Neural progenitor cell (in vitro differentiated cells): ENCODE results near the gene MAP4K3. TPM values are rescaled to one million over a fixed set of nuclear protein-coding genes. Genes with fewer than 3 reads are reported as not detected.
A peak's percentile ranks its signal among the peaks of the same experiment; 100 is the strongest.

Experiments
- DNase-seq: peaks from one replicate; pipeline ENCODE4 v3.0.0-alpha.2; 2016; ENCODE audit warnings: low spot score
- H2AFZ ChIP-seq: fragments of 200-600 bp; sonication (generic); replicated peaks from 2 replicates; pipeline ENCODE4 v1.6.1; 2016; ENCODE audit warnings: antibody characterized with exemption
- H3F3A ChIP-seq: fragments of 200-600 bp; sonication (generic); 2 replicates; pipeline ENCODE4 v1.6.1; 2016; ENCODE audit warnings: antibody characterized with exemption, low read depth
- H3K27ac ChIP-seq: fragments of 200-600 bp; sonication (generic); 2 replicates; pipeline ENCODE4 v1.5.1; 2016; ENCODE audit warnings: mild to moderate bottlenecking
- H3K27me3 ChIP-seq: fragments of 200-600 bp; sonication (generic); 2 replicates; pipeline ENCODE4 v1.6.1; 2016; ENCODE audit warnings: mild to moderate bottlenecking, moderate library complexity
- H3K36me3 ChIP-seq: fragments of 200-600 bp; sonication (generic); 2 replicates; pipeline ENCODE4 v1.5.1; 2016
- H3K4me1 ChIP-seq: fragments of 200-600 bp; sonication (generic); 2 replicates; pipeline ENCODE4 v1.6.1; 2016; ENCODE audit warnings: mixed run types
- H3K4me2 ChIP-seq: fragments of 200-600 bp; sonication (generic); 2 replicates; pipeline ENCODE4 v1.6.1; 2016
- H3K4me3 ChIP-seq: fragments of 200-600 bp; sonication (generic); 2 replicates; pipeline ENCODE4 v1.5.1; 2016
- H3K79me2 ChIP-seq: fragments of 200-600 bp; sonication (generic); 2 replicates; pipeline ENCODE4 v1.6.1; 2016; ENCODE audit warnings: low read depth
- H3K9ac ChIP-seq: fragments of 200-600 bp; sonication (generic); 2 replicates; pipeline ENCODE4 v1.6.1; 2016
- H3K9me3 ChIP-seq: fragments of 200-600 bp; sonication (generic); 2 replicates; pipeline ENCODE4 v1.5.1; 2016; ENCODE audit warnings: low read depth
- H4K20me1 ChIP-seq: fragments of 200-600 bp; sonication (generic); 2 replicates; pipeline ENCODE4 v1.6.1; 2016; ENCODE audit warnings: low read depth
- H3K27ac Mint-ChIP-seq: 3 replicates; pipeline ENCODE4 v1.8.0; 2021; ENCODE audit warnings: mixed read lengths
- H3K27me3 Mint-ChIP-seq: 2 replicates; pipeline ENCODE4 v1.8.0; 2022; ENCODE audit warnings: low read depth, mild to moderate bottlenecking, inconsistent platforms, moderate library complexity, mixed read lengths; ENCODE audit not compliant: insufficient read depth
- H3K36me3 Mint-ChIP-seq: 3 replicates; pipeline ENCODE4 v1.8.0; 2021; ENCODE audit warnings: mixed read lengths
- H3K4me1 Mint-ChIP-seq: 3 replicates; pipeline ENCODE4 v1.8.0; 2021; ENCODE audit warnings: mixed read lengths
- H3K4me3 Mint-ChIP-seq: 3 replicates; pipeline ENCODE4 v1.8.0; 2021; ENCODE audit warnings: mild to moderate bottlenecking, moderate library complexity, mixed read lengths
- H3K9me3 Mint-ChIP-seq: 3 replicates; pipeline ENCODE4 v1.8.0; 2020; ENCODE audit warnings: mixed read lengths
- EZH2 ChIP-seq: fragments of 200-600 bp; sonication (generic); IDR thresholded peaks from 2 replicates; pipeline ENCODE4 v1.6.1; 2017; ENCODE audit warnings: antibody characterized with exemption, mild to moderate bottlenecking, moderate library complexity
- EZH2phosphoT487 ChIP-seq: fragments of 200-600 bp; sonication (generic); IDR thresholded peaks from 2 replicates; pipeline ENCODE4 v1.6.1; 2017; ENCODE audit warnings: antibody characterized with exemption
- total RNA-seq: library from RNA; depleted of rRNA; stranded (reverse); fragments of >200 nt; gene quantifications from 2 replicates; pipeline ENCODE4 v1.2.3, GENCODE V29; 2015; ENCODE audit warnings: low replicate concordance
- TF ChIP-seq, protein P1 (sequence below): fragments of 200-600 bp; sonication (generic); IDR thresholded peaks from 2 replicates; pipeline ENCODE4 v1.5.1; 2017; ENCODE audit warnings: antibody characterized with exemption, mild to moderate bottlenecking

MAP4K3 gene
- total RNA-seq, 1 donor from 2014 or later = 79.5 TPM

- H3K9me3 Mint-ChIP-seq = no peaks in the 10 kb centered on the region
- no peak overlapping the region for H3K4me3 ChIP-seq
- H2AFZ ChIP-seq = no peak overlapping the region
- peak; percentile 51 for DNase-seq
- H3K27ac ChIP-seq = no peak overlapping the region
- H3K36me3 Mint-ChIP-seq = peaks cover 2% of the 10 kb centered on the region
- peaks cover 25% of the 10 kb centered on the region for H3K4me1 Mint-ChIP-seq
- H3K36me3 ChIP-seq = no peaks in the 10 kb centered on the region
- peaks cover 16% of the 10 kb centered on the region for H3F3A ChIP-seq
- H3K4me3 Mint-ChIP-seq = no peak overlapping the region
- no peak overlapping the region for H3K9ac ChIP-seq
- no peaks in the 10 kb centered on the region for H3K79me2 ChIP-seq
- no peaks in the 10 kb centered on the region for H4K20me1 ChIP-seq
- peaks cover 25% of the 10 kb centered on the region for H3K4me1 ChIP-seq
- peak overlapping the region; percentile 17 for H3K4me2 ChIP-seq
- TF ChIP-seq EZH2 = no peak
- TF ChIP-seq, protein P1, sequence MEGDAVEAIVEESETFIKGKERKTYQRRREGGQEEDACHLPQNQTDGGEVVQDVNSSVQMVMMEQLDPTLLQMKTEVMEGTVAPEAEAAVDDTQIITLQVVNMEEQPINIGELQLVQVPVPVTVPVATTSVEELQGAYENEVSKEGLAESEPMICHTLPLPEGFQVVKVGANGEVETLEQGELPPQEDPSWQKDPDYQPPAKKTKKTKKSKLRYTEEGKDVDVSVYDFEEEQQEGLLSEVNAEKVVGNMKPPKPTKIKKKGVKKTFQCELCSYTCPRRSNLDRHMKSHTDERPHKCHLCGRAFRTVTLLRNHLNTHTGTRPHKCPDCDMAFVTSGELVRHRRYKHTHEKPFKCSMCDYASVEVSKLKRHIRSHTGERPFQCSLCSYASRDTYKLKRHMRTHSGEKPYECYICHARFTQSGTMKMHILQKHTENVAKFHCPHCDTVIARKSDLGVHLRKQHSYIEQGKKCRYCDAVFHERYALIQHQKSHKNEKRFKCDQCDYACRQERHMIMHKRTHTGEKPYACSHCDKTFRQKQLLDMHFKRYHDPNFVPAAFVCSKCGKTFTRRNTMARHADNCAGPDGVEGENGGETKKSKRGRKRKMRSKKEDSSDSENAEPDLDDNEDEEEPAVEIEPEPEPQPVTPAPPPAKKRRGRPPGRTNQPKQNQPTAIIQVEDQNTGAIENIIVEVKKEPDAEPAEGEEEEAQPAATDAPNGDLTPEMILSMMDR = no peak
- no peak for TF ChIP-seq EZH2phosphoT487
- no peaks in the 10 kb centered on the region for H3K9me3 ChIP-seq
- no peaks in the 10 kb centered on the region for H3K27me3 ChIP-seq
- no peak overlapping the region for H3K27ac Mint-ChIP-seq
- H3K27me3 Mint-ChIP-seq = peaks cover 5% of the 10 kb centered on the region
Observed at GRCh38 chr2:39484206-39484605, 47.1 kb upstream of the MAP4K3 start.

GRCh38 chr2:39483534-39483933 lies 46.4 kb upstream of the MAP4K3 start:
- H3K4me3 Mint-ChIP-seq = no peak overlapping the region
- no peaks in the 10 kb centered on the region for H3K9me3 Mint-ChIP-seq
- Histone ChIP-seq H2AFZ (no peak overlapping the region), H3K36me3 (no peaks in the 10 kb centered on the region), H3K27me3 (no peaks in the 10 kb centered on the region), H3K4me3 (no peak overlapping the region), H4K20me1 (no peaks in the 10 kb centered on the region), H3K79me2 (no peaks in the 10 kb centered on the region), H3K27ac (no peak overlapping the region), H3K4me2 (no peak overlapping the region), H3K9me3 (no peaks in the 10 kb centered on the region), H3K9ac (no peak overlapping the region), H3K4me1 (peaks cover 25% of the 10 kb centered on the region), H3F3A (peaks cover 16% of the 10 kb centered on the region)
- no peak for DNase-seq
- no peaks in the 10 kb centered on the region for H3K36me3 Mint-ChIP-seq
- TF ChIP-seq, protein P1 = no peak
- TF ChIP-seq EZH2phosphoT487 (no peak), EZH2 (no peak)
- H3K27ac Mint-ChIP-seq = no peak overlapping the region
- peaks cover 25% of the 10 kb centered on the region for H3K4me1 Mint-ChIP-seq
- peaks cover 5% of the 10 kb centered on the region for H3K27me3 Mint-ChIP-seq

- H3K4me1 ChIP-seq = peaks cover 16% of the 10 kb centered on the region
- H4K20me1 ChIP-seq = no peaks in the 10 kb centered on the region
- no peak overlapping the region for H3K9ac ChIP-seq
- H3F3A ChIP-seq = peaks cover 16% of the 10 kb centered on the region
- peaks cover 5% of the 10 kb centered on the region for H3K27me3 Mint-ChIP-seq
- DNase-seq = no peak
- H3K27me3 ChIP-seq = no peaks in the 10 kb centered on the region
- peaks cover 17% of the 10 kb centered on the region for H3K4me1 Mint-ChIP-seq
- TF ChIP-seq EZH2phosphoT487 = no peak
- TF ChIP-seq, protein P1 = no peak
- TF ChIP-seq EZH2 = no peak
- no peak overlapping the region for H3K27ac ChIP-seq
- no peak overlapping the region for H3K4me2 ChIP-seq
- H3K36me3 Mint-ChIP-seq = peaks cover 13% of the 10 kb centered on the region
- no peak overlapping the region for H3K4me3 ChIP-seq
- no peaks in the 10 kb centered on the region for H3K36me3 ChIP-seq
- no peak overlapping the region for H3K27ac Mint-ChIP-seq
- no peak overlapping the region for H2AFZ ChIP-seq
- no peaks in the 10 kb centered on the region for H3K79me2 ChIP-seq
- H3K4me3 Mint-ChIP-seq = no peak overlapping the region
- no peaks in the 10 kb centered on the region for H3K9me3 Mint-ChIP-seq
- no peaks in the 10 kb centered on the region for H3K9me3 ChIP-seq
Observed at GRCh38 chr2:39481611-39482010, 44.5 kb upstream of the MAP4K3 start.

DNA sequence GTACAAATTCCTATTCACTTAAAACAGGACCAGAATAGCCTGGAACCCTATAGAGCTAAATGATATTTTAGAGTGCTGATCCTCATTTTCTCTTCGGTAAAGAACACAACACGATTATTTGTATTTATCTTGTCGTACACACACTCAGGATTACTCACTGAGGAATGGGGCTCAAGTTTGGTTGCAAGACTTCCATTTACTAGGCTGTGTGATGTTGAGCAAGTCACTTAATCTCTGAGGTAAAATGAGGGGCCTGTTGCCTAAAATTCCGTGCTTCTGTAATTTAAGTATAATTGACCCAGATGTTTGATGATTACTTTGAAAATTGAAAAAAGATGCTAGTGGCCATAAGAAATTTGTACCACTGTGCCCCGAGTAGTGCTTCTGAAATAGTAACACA lies 42.6 kb upstream of the MAP4K3 start:
- Histone ChIP-seq H3F3A (peaks cover 15% of the 10 kb centered on the region), H3K27ac (no peak overlapping the region), H3K9ac (no peak overlapping the region), H3K9me3 (no peaks in the 10 kb centered on the region), H3K4me1 (peaks cover 12% of the 10 kb centered on the region), H3K36me3 (no peaks in the 10 kb centered on the region), H3K4me3 (no peak overlapping the region), H3K4me2 (no peak overlapping the region), H4K20me1 (no peaks in the 10 kb centered on the region), H2AFZ (no peak overlapping the region), H3K79me2 (no peaks in the 10 kb centered on the region), H3K27me3 (no peaks in the 10 kb centered on the region)
- H3K4me3 Mint-ChIP-seq = no peak overlapping the region
- no peaks in the 10 kb centered on the region for H3K9me3 Mint-ChIP-seq
- TF ChIP-seq EZH2phosphoT487 (no peak), EZH2 (no peak)
- TF ChIP-seq, protein P1 = no peak
- peaks cover 13% of the 10 kb centered on the region for H3K36me3 Mint-ChIP-seq
- peaks cover 5% of the 10 kb centered on the region for H3K27me3 Mint-ChIP-seq
- no peak for DNase-seq
- H3K27ac Mint-ChIP-seq = no peak overlapping the region
- peaks cover 7% of the 10 kb centered on the region for H3K4me1 Mint-ChIP-seq
